Neural progenitor cell (in vitro differentiated cells): Measurements from ENCODE around the gene DNAJC21. TPM values are rescaled to one million over a fixed set of nuclear protein-coding genes. Genes with fewer than 3 reads are reported as not detected.

ENCODE experiments used
- DNase-seq: peaks from one replicate; pipeline ENCODE4 v3.0.0-alpha.2; 2016; ENCODE audit warnings: low spot score
- H2AFZ ChIP-seq: fragments of 200-600 bp; sonication (generic); replicated peaks from 2 replicates; pipeline ENCODE4 v1.6.1; 2016; ENCODE audit warnings: antibody characterized with exemption
- H3F3A ChIP-seq: fragments of 200-600 bp; sonication (generic); 2 replicates; pipeline ENCODE4 v1.6.1; 2016; ENCODE audit warnings: antibody characterized with exemption, low read depth
- H3K27ac ChIP-seq: fragments of 200-600 bp; sonication (generic); 2 replicates; pipeline ENCODE4 v1.5.1; 2016; ENCODE audit warnings: mild to moderate bottlenecking
- H3K27me3 ChIP-seq: fragments of 200-600 bp; sonication (generic); 2 replicates; pipeline ENCODE4 v1.6.1; 2016; ENCODE audit warnings: mild to moderate bottlenecking, moderate library complexity
- H3K36me3 ChIP-seq: fragments of 200-600 bp; sonication (generic); 2 replicates; pipeline ENCODE4 v1.5.1; 2016
- H3K4me1 ChIP-seq: fragments of 200-600 bp; sonication (generic); 2 replicates; pipeline ENCODE4 v1.6.1; 2016; ENCODE audit warnings: mixed run types
- H3K4me2 ChIP-seq: fragments of 200-600 bp; sonication (generic); 2 replicates; pipeline ENCODE4 v1.6.1; 2016
- H3K4me3 ChIP-seq: fragments of 200-600 bp; sonication (generic); 2 replicates; pipeline ENCODE4 v1.5.1; 2016
- H3K79me2 ChIP-seq: fragments of 200-600 bp; sonication (generic); 2 replicates; pipeline ENCODE4 v1.6.1; 2016; ENCODE audit warnings: low read depth
- H3K9ac ChIP-seq: fragments of 200-600 bp; sonication (generic); 2 replicates; pipeline ENCODE4 v1.6.1; 2016
- H3K9me3 ChIP-seq: fragments of 200-600 bp; sonication (generic); 2 replicates; pipeline ENCODE4 v1.5.1; 2016; ENCODE audit warnings: low read depth
- H4K20me1 ChIP-seq: fragments of 200-600 bp; sonication (generic); 2 replicates; pipeline ENCODE4 v1.6.1; 2016; ENCODE audit warnings: low read depth
- H3K27ac Mint-ChIP-seq: 3 replicates; pipeline ENCODE4 v1.8.0; 2021; ENCODE audit warnings: mixed read lengths
- H3K27me3 Mint-ChIP-seq: 2 replicates; pipeline ENCODE4 v1.8.0; 2022; ENCODE audit warnings: low read depth, mild to moderate bottlenecking, inconsistent platforms, moderate library complexity, mixed read lengths; ENCODE audit not compliant: insufficient read depth
- H3K36me3 Mint-ChIP-seq: 3 replicates; pipeline ENCODE4 v1.8.0; 2021; ENCODE audit warnings: mixed read lengths
- H3K4me1 Mint-ChIP-seq: 3 replicates; pipeline ENCODE4 v1.8.0; 2021; ENCODE audit warnings: mixed read lengths
- H3K4me3 Mint-ChIP-seq: 3 replicates; pipeline ENCODE4 v1.8.0; 2021; ENCODE audit warnings: mild to moderate bottlenecking, moderate library complexity, mixed read lengths
- H3K9me3 Mint-ChIP-seq: 3 replicates; pipeline ENCODE4 v1.8.0; 2020; ENCODE audit warnings: mixed read lengths
- CTCF ChIP-seq: fragments of 200-600 bp; sonication (generic); IDR thresholded peaks from 2 replicates; pipeline ENCODE4 v1.5.1; 2017; ENCODE audit warnings: antibody characterized with exemption, mild to moderate bottlenecking
- EZH2 ChIP-seq: fragments of 200-600 bp; sonication (generic); IDR thresholded peaks from 2 replicates; pipeline ENCODE4 v1.6.1; 2017; ENCODE audit warnings: antibody characterized with exemption, mild to moderate bottlenecking, moderate library complexity
- EZH2phosphoT487 ChIP-seq: fragments of 200-600 bp; sonication (generic); IDR thresholded peaks from 2 replicates; pipeline ENCODE4 v1.6.1; 2017; ENCODE audit warnings: antibody characterized with exemption
- total RNA-seq: library from RNA; depleted of rRNA; stranded (reverse); fragments of >200 nt; gene quantifications from 2 replicates; pipeline ENCODE4 v1.2.3, GENCODE V29; 2015; ENCODE audit warnings: low replicate concordance

Gene DNAJC21
- total RNA-seq, 1 donor from 2014 or later = 52.8 TPM

DNA sequence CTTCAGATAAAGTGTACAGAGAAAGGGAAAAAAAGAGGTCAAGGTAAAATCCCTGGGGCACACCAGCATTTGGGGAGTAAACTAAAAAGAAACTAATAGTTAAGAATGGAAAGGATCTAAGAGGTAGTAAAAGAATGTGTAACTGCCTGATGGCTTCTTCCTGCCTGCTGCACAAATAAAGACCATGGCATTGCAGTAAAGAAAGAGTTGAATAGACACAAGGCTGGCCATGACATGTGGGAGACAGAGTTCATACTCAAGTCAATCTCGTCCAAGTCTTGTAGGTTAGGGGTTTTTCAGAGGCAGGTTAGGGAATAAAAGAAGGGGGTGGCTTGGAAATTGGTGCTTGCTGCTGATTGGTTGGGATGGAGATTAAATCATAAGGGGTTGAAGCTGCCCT, 57.6 kb downstream of the DNAJC21 start:
- Histone ChIP-seq H3F3A (no peaks in the 10 kb centered on the region), H3K9me3 (peaks cover 14% of the 10 kb centered on the region), H3K27me3 (no peaks in the 10 kb centered on the region), H4K20me1 (no peaks in the 10 kb centered on the region), H3K9ac (no peak overlapping the region), H3K79me2 (no peaks in the 10 kb centered on the region), H3K27ac (no peak overlapping the region), H2AFZ (no peak overlapping the region), H3K4me3 (no peak overlapping the region), H3K4me1 (no peaks in the 10 kb centered on the region), H3K36me3 (no peaks in the 10 kb centered on the region), H3K4me2 (no peak overlapping the region)
- H3K36me3 Mint-ChIP-seq = no peaks in the 10 kb centered on the region
- no peaks in the 10 kb centered on the region for H3K27me3 Mint-ChIP-seq
- H3K4me1 Mint-ChIP-seq = no peaks in the 10 kb centered on the region
- H3K27ac Mint-ChIP-seq = no peak overlapping the region
- no peak for TF ChIP-seq CTCF
- no peak for TF ChIP-seq EZH2
- TF ChIP-seq EZH2phosphoT487 = no peak
- no peak overlapping the region for H3K4me3 Mint-ChIP-seq
- no peak for DNase-seq
- H3K9me3 Mint-ChIP-seq = peaks cover 16% of the 10 kb centered on the region

DNA sequence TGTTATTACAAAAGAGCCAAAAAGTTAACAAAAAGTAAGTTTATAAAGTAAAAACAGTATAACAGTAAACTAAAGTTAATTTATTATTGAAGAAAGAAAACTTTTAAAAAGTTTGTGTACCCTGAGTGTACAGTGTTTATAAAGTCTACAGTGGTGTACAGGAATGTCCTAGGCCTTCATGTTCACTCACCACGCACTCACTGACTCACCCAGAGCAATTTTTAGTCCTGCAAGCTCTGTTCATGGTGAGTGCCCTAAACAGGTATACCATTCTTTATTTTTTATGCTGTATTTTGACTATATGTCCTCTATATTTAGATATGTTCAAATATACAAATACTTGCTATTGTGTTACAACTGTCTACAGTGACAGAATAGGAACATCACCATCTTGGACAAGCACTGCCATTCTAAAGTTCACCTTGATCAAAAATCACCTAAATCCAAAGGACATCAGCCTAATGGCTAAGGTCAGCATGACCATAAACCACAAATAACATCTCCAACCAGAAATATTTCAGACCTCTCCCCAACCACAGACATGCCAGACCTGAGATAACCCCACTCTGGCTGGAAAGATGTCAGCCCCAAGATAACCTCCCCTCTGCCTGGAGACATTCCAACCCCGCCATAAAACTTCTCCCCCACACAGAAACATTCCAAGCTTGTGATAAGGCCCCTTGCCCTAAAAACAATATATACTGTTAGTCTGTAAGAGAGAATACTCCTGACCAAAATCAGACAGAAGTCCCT, 62.3 kb downstream of the DNAJC21 start:
- Histone ChIP-seq H4K20me1 (no peaks in the 10 kb centered on the region), H3K9ac (no peak overlapping the region), H3K4me1 (no peaks in the 10 kb centered on the region), H3K27ac (no peak overlapping the region), H3K36me3 (no peaks in the 10 kb centered on the region), H3K79me2 (no peaks in the 10 kb centered on the region), H3K27me3 (no peaks in the 10 kb centered on the region), H3K4me2 (no peak overlapping the region), H3K9me3 (no peaks in the 10 kb centered on the region), H3F3A (no peaks in the 10 kb centered on the region), H2AFZ (no peak overlapping the region), H3K4me3 (no peak overlapping the region)
- no peak overlapping the region for H3K27ac Mint-ChIP-seq
- H3K4me1 Mint-ChIP-seq = no peaks in the 10 kb centered on the region
- DNase-seq = no peak
- H3K4me3 Mint-ChIP-seq = no peak overlapping the region
- H3K27me3 Mint-ChIP-seq = peaks cover 1% of the 10 kb centered on the region
- no peaks in the 10 kb centered on the region for H3K36me3 Mint-ChIP-seq
- peaks cover 5% of the 10 kb centered on the region for H3K9me3 Mint-ChIP-seq
- TF ChIP-seq EZH2phosphoT487 = no peak
- no peak for TF ChIP-seq CTCF
- no peak for TF ChIP-seq EZH2

GRCh38 chr5:34993951-34994350, 64.6 kb downstream of the DNAJC21 start:
- Histone ChIP-seq H3K36me3 (no peaks in the 10 kb centered on the region), H4K20me1 (no peaks in the 10 kb centered on the region), H3F3A (no peaks in the 10 kb centered on the region), H3K9me3 (no peaks in the 10 kb centered on the region), H3K4me2 (no peak overlapping the region), H3K27ac (no peak overlapping the region), H3K79me2 (no peaks in the 10 kb centered on the region), H3K27me3 (no peaks in the 10 kb centered on the region), H3K9ac (no peak overlapping the region), H3K4me3 (no peak overlapping the region), H3K4me1 (no peaks in the 10 kb centered on the region), H2AFZ (no peak overlapping the region)
- Mint-ChIP-seq H3K4me3 (no peak overlapping the region), H3K27ac (no peak overlapping the region), H3K4me1 (peaks cover 2% of the 10 kb centered on the region), H3K27me3 (peaks cover 3% of the 10 kb centered on the region), H3K36me3 (no peaks in the 10 kb centered on the region), H3K9me3 (no peaks in the 10 kb centered on the region)
- TF ChIP-seq CTCF (no peak), EZH2phosphoT487 (no peak), EZH2 (no peak)
- DNase-seq = no peak
